ENCODE results near the gene YIPF1.

YIPF1 gene

DNA sequence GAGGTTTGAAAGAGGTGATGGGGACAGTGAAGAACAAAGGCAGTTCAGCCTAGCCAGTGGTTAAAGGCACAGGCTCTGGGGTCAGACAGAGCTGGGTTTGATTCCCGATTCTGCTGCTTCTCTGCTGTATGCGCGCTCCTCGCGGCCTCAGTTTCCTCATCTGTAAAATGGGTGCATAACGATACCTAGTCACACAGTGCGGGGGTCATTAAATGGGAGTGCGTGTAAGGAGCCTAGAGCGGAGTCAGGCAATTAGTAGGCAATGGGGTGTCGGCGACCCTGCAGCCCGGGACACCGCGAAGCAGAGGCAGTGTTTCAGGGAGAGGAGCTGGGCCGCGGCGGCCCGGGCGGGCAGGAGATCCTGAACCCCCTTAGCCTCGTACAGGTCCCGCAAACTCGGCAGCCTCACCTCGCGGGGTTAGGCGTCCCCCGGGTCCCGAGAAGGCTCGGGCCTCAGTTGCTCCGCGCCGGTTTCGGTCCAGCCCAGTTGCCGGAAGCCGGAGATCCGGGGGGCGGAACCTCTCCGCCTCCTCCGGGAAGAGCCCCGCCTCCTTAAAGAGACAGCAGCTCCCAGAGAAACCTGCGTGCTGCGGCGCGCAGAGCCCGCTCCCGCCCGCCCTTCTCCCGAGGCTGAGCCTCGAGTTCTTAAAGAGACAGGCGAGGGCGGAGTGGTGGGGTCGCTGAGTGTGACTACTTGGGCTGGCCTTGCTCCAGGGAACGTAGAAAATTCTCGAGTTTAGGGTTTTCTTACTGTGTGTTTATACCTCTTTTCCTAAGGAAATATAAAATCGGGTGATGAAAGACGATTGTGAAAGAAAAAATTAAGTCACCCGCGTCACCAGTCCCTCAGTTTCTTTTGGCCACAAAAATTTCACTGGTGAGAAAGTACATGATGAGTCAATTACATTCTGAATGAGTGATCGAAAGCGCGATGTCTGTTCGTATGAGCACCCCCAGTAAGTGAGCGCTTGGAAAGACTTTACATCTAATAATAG is at the start of gene YIPF1:
Gene YIPF1, minus strand, starts transcription at position 494 of the 995 bp plus-strand sequence. CDS start 860 bp downstream, outside the sequence.
- peak; percentile 87 to 98 (median 94) for DNase-seq
- intact Hi-C loops (cut with DNase I): loop anchor here (5.0 kb wide), 1 partner anchor 58 kb away; the partner anchor contains the start of genes IFT25 and LRRC42

DNA sequence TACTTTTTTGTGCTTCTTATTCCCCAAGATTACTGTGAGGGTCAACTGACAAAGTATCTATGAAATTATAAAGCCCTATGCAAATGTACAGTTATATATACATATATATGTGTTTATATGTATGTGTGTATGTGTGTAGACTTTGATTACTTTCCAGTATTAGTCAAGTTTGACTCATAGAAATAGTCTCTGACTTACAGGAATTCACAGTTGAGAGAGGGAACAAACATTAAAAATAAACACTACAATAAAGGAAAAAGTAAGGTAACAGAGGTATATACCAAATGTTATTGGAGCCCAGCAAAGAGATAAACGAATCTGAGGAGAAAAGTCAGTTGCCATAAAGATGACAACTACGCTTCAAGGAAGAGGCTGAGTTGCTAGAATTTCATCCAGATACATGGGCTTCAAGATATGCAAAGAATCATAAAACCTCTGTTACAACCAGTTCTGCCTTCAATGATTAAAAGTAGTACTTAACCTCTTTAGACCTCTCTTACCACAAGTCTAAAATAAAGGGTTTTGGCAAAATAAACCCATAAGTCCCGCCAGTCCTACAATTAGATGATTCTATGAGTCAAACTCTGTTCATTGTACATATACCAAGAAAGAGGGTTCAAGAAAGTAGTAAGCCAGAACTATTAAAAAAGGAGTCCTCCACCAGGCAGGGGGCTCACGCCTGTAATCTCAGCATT is 48.7 kb upstream of the YIPF1 start:
- DNase-seq: no peak
- intact Hi-C loops (cut with DNase I): no loop called here

GRCh38 chr1:53936430-53936829 is 46.8 kb upstream of the YIPF1 start:
- no peak for DNase-seq
- intact Hi-C loops (cut with DNase I): no loop called here

- intact Hi-C loops (cut with DNase I): no loop called here
- no peak for DNase-seq
Measured at GRCh38 chr1:53934170-53934765, 44.7 kb upstream of the YIPF1 start.

DNA sequence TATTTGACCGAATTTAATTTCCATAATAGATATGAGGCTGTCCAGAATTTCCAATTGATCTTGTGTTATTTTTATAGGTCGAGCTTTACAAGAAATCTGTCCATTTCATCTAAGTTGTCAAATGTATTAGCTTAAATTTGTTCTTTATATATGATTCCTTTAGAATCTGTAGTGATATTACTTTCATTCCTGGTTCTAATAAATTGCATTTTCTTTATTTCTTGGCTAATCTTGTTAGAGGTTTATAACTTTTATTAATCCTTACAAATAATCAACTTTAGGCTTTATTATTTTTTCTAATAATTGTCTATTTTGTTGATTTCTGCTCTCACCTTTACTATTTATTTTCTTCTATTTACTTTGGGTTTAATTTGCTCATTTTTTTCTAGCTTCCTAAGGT is 41.9 kb upstream of the YIPF1 start:
- intact Hi-C loops (cut with DNase I): no loop called here

GRCh38 chr1:53930932-53931331 is 41.3 kb upstream of the YIPF1 start:
- intact Hi-C loops (cut with DNase I): no loop called here
- DNase-seq: no peak

More for the DNA sequence above, 41.9 kb upstream of the YIPF1 start:
- no peak for DNase-seq

DNA sequence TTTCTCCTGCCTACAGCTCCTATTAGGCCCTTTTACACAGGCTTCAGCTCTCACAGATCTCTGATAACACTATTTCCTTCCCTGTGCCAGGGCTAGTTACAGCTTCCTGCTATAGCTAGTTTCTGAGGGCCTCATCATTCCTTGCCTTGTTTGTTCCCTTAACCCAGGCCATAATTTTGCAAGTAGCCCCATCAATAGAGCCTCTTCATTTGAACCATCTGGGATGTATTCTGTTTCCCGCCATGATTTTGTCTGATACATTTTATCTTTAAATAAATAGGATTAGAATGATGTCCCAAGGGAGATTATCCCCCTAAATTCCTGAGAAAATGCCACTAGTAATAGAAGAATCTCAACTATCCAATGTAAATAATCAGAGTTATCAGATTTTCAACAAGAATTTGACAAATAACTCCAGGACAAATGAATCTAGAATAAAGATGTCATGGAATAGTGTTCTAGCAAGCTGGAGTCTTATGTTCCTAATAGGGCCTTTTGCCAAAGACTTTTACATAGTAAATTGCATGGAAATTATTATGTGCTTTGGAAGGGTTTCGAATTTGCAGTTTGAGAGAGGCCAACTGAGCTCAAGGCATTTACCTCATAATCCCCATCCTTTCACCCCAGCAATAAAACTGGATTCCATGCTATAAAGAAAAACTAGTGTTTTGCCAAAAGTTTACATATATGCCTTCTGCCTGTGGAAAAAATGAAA is 39.8 kb upstream of the YIPF1 start:
- intact Hi-C loops (cut with DNase I): no loop called here
- DNase-seq: no peak

GRCh38 chr1:53927376-53927881 is 37.8 kb upstream of the YIPF1 start:
- intact Hi-C loops (cut with DNase I): no loop called here
- DNase-seq: no peak

DNA sequence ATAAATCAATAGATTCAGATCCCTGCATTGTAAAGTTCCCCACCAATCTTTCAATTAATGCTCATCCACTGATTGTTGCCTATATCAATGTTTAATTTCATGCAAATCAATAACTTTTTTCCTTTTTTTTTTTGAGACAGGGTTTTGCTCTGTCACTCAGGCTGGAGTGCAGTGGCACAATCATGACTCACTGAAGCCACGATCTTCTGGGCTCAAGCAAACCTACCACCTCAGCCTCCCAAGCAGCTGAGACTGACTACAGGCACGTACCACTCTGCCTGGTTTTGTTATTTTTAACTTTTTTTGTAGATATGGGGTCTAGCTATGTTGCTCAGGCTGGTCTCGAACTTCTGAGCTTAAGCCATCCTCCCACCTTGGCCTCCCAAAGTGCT is 30.1 kb upstream of the YIPF1 start:
- DNase-seq: no peak
- intact Hi-C loops (cut with DNase I): no loop called here

DNA sequence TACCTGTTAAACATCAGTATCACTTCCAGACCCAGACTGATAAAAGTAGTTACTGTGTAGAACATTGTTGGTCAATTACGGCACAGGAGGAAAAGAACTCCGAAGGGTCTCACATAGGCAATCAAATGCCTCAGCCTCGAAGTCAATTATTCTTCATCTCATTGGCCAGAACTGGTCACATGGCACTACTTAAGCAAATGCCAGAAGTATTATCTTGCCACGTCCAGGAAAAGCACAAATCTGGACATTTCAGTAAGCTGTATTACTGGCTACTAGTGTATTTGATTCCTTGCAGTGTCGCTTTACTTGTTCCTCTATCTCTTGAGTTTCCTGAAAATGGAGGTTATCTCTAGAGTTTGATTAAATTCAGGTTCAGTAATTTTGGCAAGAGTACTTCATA is 28.7 kb upstream of the YIPF1 start:
- intact Hi-C loops (cut with DNase I): no loop called here
- DNase-seq: no peak

- intact Hi-C loops (cut with DNase I): no loop called here
- DNase-seq: peak in 22 of 42 donors; percentile 10 to 69 (median 28)
Measured at GRCh38 chr1:53913352-53914033, 23.9 kb upstream of the YIPF1 start.

DNA sequence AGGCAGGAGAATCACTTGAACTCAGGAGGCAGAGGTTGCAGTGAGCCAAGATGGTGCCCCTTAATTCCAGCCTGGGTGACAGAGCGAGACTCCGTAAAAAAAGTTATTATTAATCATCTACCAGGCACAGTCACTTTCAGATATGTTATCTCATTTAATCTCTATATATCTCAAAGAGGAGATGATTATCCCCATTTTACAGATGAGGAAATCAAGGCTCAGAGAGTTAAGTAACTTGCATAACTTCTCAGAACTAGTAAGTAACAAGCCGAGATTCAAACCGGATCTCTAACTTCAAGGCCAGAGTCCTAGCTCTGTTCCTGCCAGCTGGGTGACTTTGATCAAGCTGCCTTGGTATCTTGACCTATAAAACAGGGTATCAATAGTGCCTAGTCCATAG is 21.8 kb upstream of the YIPF1 start:
- DNase-seq: peak in 1 of 42 donors; percentile 16
- intact Hi-C loops (cut with DNase I): no loop called here

- intact Hi-C loops (cut with DNase I): no loop called here
- peak in 1 of 42 donors; percentile 7 for DNase-seq
Measured at GRCh38 chr1:53909946-53910345, 20.3 kb upstream of the YIPF1 start.

- intact Hi-C loops (cut with DNase I): no loop called here
- peak in 1 of 42 donors; percentile 8 for DNase-seq
Measured at GRCh38 chr1:53906121-53906520, 16.5 kb upstream of the YIPF1 start.

DNA sequence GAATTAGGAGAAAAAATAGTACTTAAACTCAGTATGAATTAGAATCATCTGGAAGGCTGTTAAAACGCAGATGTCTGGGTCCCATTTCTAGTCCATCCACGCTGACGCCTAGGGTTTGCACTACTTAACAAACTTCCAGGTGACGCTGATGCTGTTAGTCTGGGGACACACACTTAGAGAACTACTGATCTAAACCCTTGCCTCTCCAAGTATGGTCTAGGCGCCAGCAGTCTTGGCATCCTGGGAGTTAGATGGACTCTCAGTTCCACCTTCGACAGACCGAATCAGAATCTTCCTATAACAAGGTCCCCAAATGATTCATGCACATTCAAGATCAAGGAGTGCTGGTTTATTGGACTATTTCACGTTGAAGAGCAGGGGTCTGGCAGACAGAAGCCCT is 15.9 kb upstream of the YIPF1 start:
- DNase-seq: peak in 1 of 42 donors; percentile 4
- intact Hi-C loops (cut with DNase I): no loop called here

DNA sequence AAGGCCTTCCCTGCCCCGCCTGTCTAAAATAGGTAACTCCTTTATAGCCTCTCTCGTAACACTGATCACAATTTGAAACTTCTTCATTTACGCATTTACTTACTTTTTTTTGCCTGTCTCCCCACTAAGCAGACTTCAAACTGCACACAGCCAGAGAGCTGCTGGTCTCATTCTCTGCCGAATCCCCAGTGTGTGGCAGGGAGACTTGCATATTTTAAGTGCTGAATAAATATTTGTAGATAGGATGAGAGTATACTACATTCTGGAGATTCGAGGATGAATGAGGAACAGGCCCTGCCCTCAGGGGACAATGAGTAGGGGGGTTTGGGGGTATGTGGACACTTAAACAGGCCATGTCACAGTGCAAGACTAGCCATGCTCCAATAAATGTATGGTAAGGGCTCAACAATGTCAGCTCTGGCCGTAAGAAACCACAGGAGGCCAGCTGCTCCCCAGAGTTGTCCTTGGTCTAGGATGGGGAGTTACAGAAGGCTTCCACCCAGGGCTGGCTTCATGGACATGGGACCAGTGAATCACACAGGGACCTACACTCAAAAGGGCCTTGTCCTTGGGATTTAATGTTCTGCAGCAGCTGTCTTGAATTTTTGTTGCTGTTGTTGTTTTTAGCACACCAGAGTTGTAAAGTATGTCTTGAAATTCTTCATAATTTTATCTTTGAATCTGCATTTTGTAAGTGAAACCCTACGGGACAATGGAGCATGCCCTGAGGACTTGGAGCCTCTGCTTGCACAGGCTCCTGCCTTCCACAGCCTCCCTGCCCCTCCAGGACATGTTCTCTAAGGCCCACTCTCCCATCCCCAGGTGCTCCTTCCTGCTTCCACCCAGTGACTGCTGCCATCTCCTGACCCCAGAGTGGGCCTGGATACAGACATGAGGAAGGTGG is 12.9 kb upstream of the YIPF1 start:
- peak in 1 of 42 donors; percentile 2 for DNase-seq
- intact Hi-C loops (cut with DNase I): no loop called here

DNA sequence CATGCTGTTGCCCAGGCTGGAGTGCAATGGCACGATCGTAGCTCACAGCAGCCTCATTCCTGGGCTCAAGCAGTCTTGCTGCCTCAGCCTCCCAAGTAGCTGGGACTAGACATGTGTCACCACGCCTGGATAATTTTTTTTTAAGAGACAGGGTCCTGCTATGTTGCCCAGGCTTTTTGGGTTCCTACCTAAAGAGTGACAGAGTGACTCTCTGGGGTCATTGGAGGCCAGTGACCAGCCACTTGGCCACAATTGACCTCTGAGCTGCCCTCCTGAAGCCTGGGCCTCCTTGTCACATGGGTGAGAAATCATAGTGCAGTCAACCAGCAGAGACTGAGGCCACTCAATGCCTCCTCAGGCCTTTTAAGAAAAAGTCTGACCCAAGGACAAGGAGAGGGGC is 10.1 kb upstream of the YIPF1 start:
- intact Hi-C loops (cut with DNase I): no loop called here
- no peak for DNase-seq

Measured in head of caudate nucleus (tissue), 42 donors.